IPS DF 6.9 (cell line): ENCODE results near the gene TEKTIP1.
A peak's percentile ranks its signal among the peaks of the same experiment; 100 is the strongest.
"Not testable (repeated sequence)": the region's sequence is repeated elsewhere in the genome, so short reads cannot be mapped to it uniquely, and the experiment has no call there.

Experiments used
- DNase-seq: peaks from one replicate; pipeline ENCODE4 v3.0.0-alpha.2; 2013; ENCODE audit warnings: low read depth, low spot score
- H3K27ac ChIP-seq: one replicate; pipeline ENCODE4 v1.5.1; 2013; ENCODE audit warnings: low read length, control low read depth
- H3K27me3 ChIP-seq: 2 replicates; pipeline ENCODE4 v1.6.1; 2013; ENCODE audit warnings: mild to moderate bottlenecking, low read length; ENCODE audit not compliant: control insufficient read depth, insufficient read depth
- H3K36me3 ChIP-seq: 2 replicates; pipeline ENCODE4 v1.6.1; 2013; ENCODE audit warnings: low read length; ENCODE audit not compliant: control insufficient read depth, insufficient read depth
- H3K4me1 ChIP-seq: 2 replicates; pipeline ENCODE4 v1.6.1; 2013; ENCODE audit warnings: low read length; ENCODE audit not compliant: control insufficient read depth, insufficient read depth
- H3K4me3 ChIP-seq: 2 replicates; pipeline ENCODE4 v1.5.1; 2013; ENCODE audit warnings: mild to moderate bottlenecking, low read length
- H3K9me3 ChIP-seq: 2 replicates; pipeline ENCODE4 v1.6.1; 2013; ENCODE audit warnings: low read length, inconsistent platforms; ENCODE audit not compliant: control insufficient read depth, insufficient read depth
- WGBS: extraction: QIAGEN DNeasy Blood & Tissue Kit; methylation state at CpG from one replicate; pipeline ENCODE4 v1.1.7; 2013; ENCODE audit warnings: mixed read lengths, missing lambda C conversion rate; ENCODE audit not compliant: insufficient read length, insufficient coverage; 5-methylcytosine and 5-hydroxymethylcytosine counted together

TEKTIP1 gene

GRCh38 chr19:3551792-3552095 lies 12.8 kb downstream of the TEKTIP1 start:
- H3K36me3 ChIP-seq, result peaks cover 7% of the 10 kb centered on the region; the same call in 1 of the 2 replicates
- no CpG with 5 or more reads among the region's 9 CpGs for WGBS

GRCh38 chr19:3554254-3555083 lies 15.5 kb downstream of the TEKTIP1 start:
- H3K4me1 ChIP-seq, result 0 out of 2 replicates have a peak, but pooled peaks cover 2% of the 10 kb centered on the region
- H3K9me3 ChIP-seq, result no peaks in the 10 kb centered on the region
- H3K27ac ChIP-seq, result no peak overlapping the region
- no peak overlapping the region for H3K4me3 ChIP-seq
- no peak for DNase-seq
- no peaks in the 10 kb centered on the region; the same call in 1 of the 2 replicates for H3K36me3 ChIP-seq
- no peaks in the 10 kb centered on the region for H3K27me3 ChIP-seq
- WGBS, result no CpG with 5 or more reads among the region's 21 CpGs

More at GRCh38 chr19:3551792-3552095, 12.8 kb downstream of the TEKTIP1 start:
- Histone ChIP-seq H3K4me1 (0 out of 2 replicates have a peak, but pooled peaks cover 1% of the 10 kb centered on the region), H3K4me3 (no peak overlapping the region), H3K27ac (no peak overlapping the region), H3K27me3 (no peaks in the 10 kb centered on the region), H3K9me3 (no peaks in the 10 kb centered on the region)
- no peak for DNase-seq

GRCh38 chr19:3555653-3556422 lies 16.9 kb downstream of the TEKTIP1 start:
- Histone ChIP-seq H3K27me3 (no peaks in the 10 kb centered on the region), H3K4me1 (0 out of 2 replicates have a peak, but pooled peaks cover 2% of the 10 kb centered on the region), H3K9me3 (no peaks in the 10 kb centered on the region), H3K4me3 (no peak overlapping the region), H3K27ac (no peak overlapping the region), H3K36me3 (no peaks in the 10 kb centered on the region; the same call in 1 of the 2 replicates)
- no CpG with 5 or more reads among the region's 15 CpGs for WGBS
- no peak for DNase-seq

- no peak for DNase-seq
- Histone ChIP-seq H3K4me1 (0 out of 2 replicates have a peak, but pooled peaks cover 2% of the 10 kb centered on the region), H3K27me3 (no peaks in the 10 kb centered on the region), H3K9me3 (no peaks in the 10 kb centered on the region), H3K36me3 (no peaks in the 10 kb centered on the region; the same call in 1 of the 2 replicates), H3K4me3 (peak overlapping the region; percentile 88), H3K27ac (no peak overlapping the region)
- no CpG with 5 or more reads among the region's 9 CpGs for WGBS
Measured at GRCh38 chr19:3556423-3556977, 17.5 kb downstream of the TEKTIP1 start.

GRCh38 chr19:3556978-3557460 lies 18.0 kb downstream of the TEKTIP1 start:
- WGBS, result no CpG with 5 or more reads among the region's 60 CpGs
- Histone ChIP-seq H3K27me3 (no peaks in the 10 kb centered on the region), H3K9me3 (no peaks in the 10 kb centered on the region), H3K4me3 (peak overlapping the region; percentile 88), H3K36me3 (no peaks in the 10 kb centered on the region; the same call in 1 of the 2 replicates), H3K4me1 (0 out of 2 replicates have a peak, but pooled peaks cover 2% of the 10 kb centered on the region), H3K27ac (no peak overlapping the region)
- no peak for DNase-seq

GRCh38 chr19:3557461-3558248 lies 18.7 kb downstream of the TEKTIP1 start, which contains the start of gene MFSD12:
TSS of gene MFSD12 (minus strand) at chr19:3557586. CDS start at chr19:3557403, 183 bp downstream.
- H3K4me3 ChIP-seq, result peak within 1 kb of the TSS; percentile 88
- peak; percentile 79 for DNase-seq
- H3K9me3 ChIP-seq, result no peaks in the 10 kb centered on the region
- H3K27ac ChIP-seq, result no peak within 1 kb of the TSS
- 0 out of 2 replicates have a peak, but pooled peaks cover 2% of the 10 kb centered on the region for H3K4me1 ChIP-seq
- no peaks in the 10 kb centered on the region; the same call in 1 of the 2 replicates for H3K36me3 ChIP-seq
- WGBS, result no CpG with 5 or more reads among the region's 81 CpGs
- no peaks in the 10 kb centered on the region for H3K27me3 ChIP-seq

GRCh38 chr19:3563709-3564524 lies 24.9 kb downstream of the TEKTIP1 start:
- DNase-seq, result no peak
- Histone ChIP-seq H3K36me3 (0 out of 2 replicates have a peak, but pooled peaks cover 2% of the 10 kb centered on the region), H3K4me1 (no peaks in the 10 kb centered on the region), H3K27me3 (no peaks in the 10 kb centered on the region), H3K4me3 (no peak overlapping the region), H3K27ac (no peak overlapping the region), H3K9me3 (no peaks in the 10 kb centered on the region)
- WGBS, result no CpG with 5 or more reads among the region's 17 CpGs

- no CpG with 5 or more reads among the region's 19 CpGs for WGBS
- Histone ChIP-seq H3K4me3 (no peak overlapping the region), H3K36me3 (0 out of 2 replicates have a peak, but pooled peaks cover 2% of the 10 kb centered on the region), H3K27ac (no peak overlapping the region), H3K4me1 (no peaks in the 10 kb centered on the region), H3K27me3 (no peaks in the 10 kb centered on the region), H3K9me3 (no peaks in the 10 kb centered on the region)
- no peak for DNase-seq
Measured at GRCh38 chr19:3565139-3565538, 26.2 kb downstream of the TEKTIP1 start.

GRCh38 chr19:3570042-3570441 lies 31.1 kb downstream of the TEKTIP1 start:
- H3K4me1 ChIP-seq, DNase-seq, H3K36me3 ChIP-seq, H3K27me3 ChIP-seq, H3K27ac ChIP-seq, H3K9me3 ChIP-seq, H3K4me3 ChIP-seq: not testable (repeated sequence)
- WGBS, result no CpG with 5 or more reads among the region's 11 CpGs
